K562 (cell line): ENCODE data around the gene CBX2. TPM values are rescaled to one million over a fixed set of nuclear protein-coding genes. Genes with fewer than 3 reads are reported as not detected.

Source experiments
- ADNP ChIP-seq: fragments of 200-800 bp; sonication (Bioruptor generic); IDR thresholded peaks from 2 replicates; pipeline ENCODE4 v1.6.1; 2016; ENCODE audit warnings: missing genetic modification characterization, missing compliant biosample characterization
- BCOR ChIP-seq: fragments of 450-650 bp; IDR thresholded peaks from 2 replicates; pipeline ENCODE4 v1.6.1; 2016
- BRF1 ChIP-seq: IDR thresholded peaks from 3 replicates; pipeline ENCODE4 v1.6.1; 2011; ENCODE audit warnings: borderline replicate concordance, mild to moderate bottlenecking; ENCODE audit not compliant: insufficient read length; ENCODE audit errors: extremely low read depth
- FOXK1 ChIP-seq: sonication (generic); formaldehyde crosslinking; IDR thresholded peaks from 2 replicates; pipeline ENCODE4 v1.8.0; 2022; ENCODE audit warnings: missing genetic modification reagents, mild to moderate bottlenecking, borderline replicate concordance
- FOXP1 ChIP-seq: sonication (generic); formaldehyde crosslinking; IDR thresholded peaks from 2 replicates; pipeline ENCODE4 v1.8.0; 2022; ENCODE audit warnings: mild to moderate bottlenecking, missing genetic modification reagents
- MAZ ChIP-seq, 2 experiments: fragments of 450-650 bp in 1 of 2; sonication (generic) in 1 of 2; formaldehyde crosslinking; IDR thresholded peaks in 1 of 2; conservative IDR thresholded peaks in 1 of 2; 2 replicates each; pipeline versions ENCODE4 v1.4.0 to v1.5.0; 2020; ENCODE audit warnings: mild to moderate bottlenecking in 1 of 2, missing genetic modification reagents in 1 of 2
- NCOA6 ChIP-seq: fragments of 450-650 bp; IDR thresholded peaks from 2 replicates; pipeline ENCODE4 v1.6.1; 2017; ENCODE audit warnings: mild to moderate bottlenecking
- NR2C1 ChIP-seq, 2 experiments: fragments of 450-650 bp; IDR thresholded peaks; 2 replicates each; pipeline ENCODE4 v1.6.1; 2017; ENCODE audit warnings: mild to moderate bottlenecking in 2 of 2, antibody characterized with exemption in 1 of 2, inconsistent platforms in 1 of 2, missing compliant biosample characterization in 1 of 2, missing genetic modification characterization in 1 of 2
- RFX7 ChIP-seq: fragments of 250-450 bp; sonication (Bioruptor Pico); IDR thresholded peaks from 2 replicates; pipeline ENCODE4 v1.5.1; 2021; ENCODE audit warnings: mild to moderate bottlenecking
- SMARCA5 ChIP-seq: fragments of 450-650 bp; IDR thresholded peaks from 2 replicates; pipeline ENCODE4 v1.6.1; 2016
- SOX6 ChIP-seq: fragments of 450-650 bp; IDR thresholded peaks from 2 replicates; pipeline ENCODE4 v1.6.1; 2014; ENCODE audit warnings: mild to moderate bottlenecking
- ZNF140 ChIP-seq: fragments of 250-450 bp; sonication (Bioruptor Pico); IDR thresholded peaks from 2 replicates; pipeline ENCODE4 v1.8.0; 2021; ENCODE audit warnings: moderate library complexity, mild to moderate bottlenecking, inconsistent platforms
- ZNF232 ChIP-seq: sonication (generic); formaldehyde crosslinking; IDR thresholded peaks from 2 replicates; pipeline ENCODE4 v1.8.0; 2022; ENCODE audit warnings: mild to moderate bottlenecking, missing genetic modification reagents
- polyA plus RNA-seq, 8 experiments: library from polyadenylated mRNA; depleted of rRNA in 4 of 8; stranded (reverse) in 5 of 8; unstranded in 3 of 8; fragments of >200 nt; fragmentation: Nextera tagmentation in 2 of 8; fragmentation: Illumina TruSeq in 1 of 8; extraction: Ambion mirVana in 2 of 8; extraction: Trizol in 1 of 8; gene quantifications; 2 replicates each; pipeline versions ENCODE4 v1.2.1 to v1.2.3, GENCODE V29; 2011 to 2014; ENCODE audit warnings: inconsistent platforms in 1 of 8, missing spikeins in 1 of 8
- total RNA-seq, 7 experiments: library from RNA; depleted of rRNA in 6 of 7; stranded (reverse); fragments of >200 nt in 6 of 7; fragmentation: Illumina TruSeq in 2 of 7; extraction: Trizol in 2 of 7; gene quantifications; 2 replicates each; pipeline versions ENCODE4 v1.2.1 to v1.2.3, GENCODE V29; 2011 to 2021; ENCODE audit warnings: low replicate concordance in 1 of 7
- TF ChIP-seq, protein P1 (sequence below), 2 experiments: fragments of 450-650 bp in 1 of 2; IDR thresholded peaks; 2 replicates each; pipeline ENCODE4 v1.6.1; 2011 to 2017; ENCODE audit warnings: low read depth in 2 of 2, antibody characterized with exemption in 1 of 2, borderline replicate concordance in 1 of 2, low read length in 1 of 2, mild to moderate bottlenecking in 1 of 2, mixed read lengths in 1 of 2; ENCODE audit not compliant: control insufficient read depth in 1 of 2
- TF ChIP-seq, protein P2 (sequence below): fragments of 450-650 bp; formaldehyde crosslinking; conservative IDR thresholded peaks from 2 replicates; pipeline ENCODE4 v1.4.0; 2022; ENCODE audit warnings: mild to moderate bottlenecking, missing genetic modification characterization
- TF ChIP-seq, protein P3 (sequence below): fragments of 450-650 bp; formaldehyde crosslinking; IDR thresholded peaks from 2 replicates; pipeline ENCODE4 v1.4.0; 2020; ENCODE audit warnings: mild to moderate bottlenecking, moderate library complexity
- TF ChIP-seq, protein P4 (sequence below): fragments of 200-800 bp; sonication (Bioruptor generic); IDR thresholded peaks from 2 replicates; pipeline ENCODE4 v1.6.1; 2017; ENCODE audit warnings: missing genetic modification characterization, missing compliant biosample characterization
- TF ChIP-seq, protein P5 (sequence below), 2 experiments: IDR thresholded peaks; 2 replicates each; pipeline ENCODE4 v1.6.1; 2011; ENCODE audit warnings: borderline replicate concordance in 1 of 2, control low read depth in 1 of 2, low read depth in 1 of 2, low read length in 1 of 2, mild to moderate bottlenecking in 1 of 2, mixed read lengths in 1 of 2, moderate library complexity in 1 of 2; ENCODE audit not compliant: insufficient read depth in 1 of 2, insufficient read length in 1 of 2, poor library complexity in 1 of 2, severe bottlenecking in 1 of 2; ENCODE audit errors: extremely low read depth in 1 of 2

The CBX2 gene
- total and polyA plus RNA-seq, 9 of the 15 experiments (the other 6 are each of a cell fraction or from before 2014, with no cell fraction given) = 0.66 to 26.9 (median 13.9) TPM

DNA sequence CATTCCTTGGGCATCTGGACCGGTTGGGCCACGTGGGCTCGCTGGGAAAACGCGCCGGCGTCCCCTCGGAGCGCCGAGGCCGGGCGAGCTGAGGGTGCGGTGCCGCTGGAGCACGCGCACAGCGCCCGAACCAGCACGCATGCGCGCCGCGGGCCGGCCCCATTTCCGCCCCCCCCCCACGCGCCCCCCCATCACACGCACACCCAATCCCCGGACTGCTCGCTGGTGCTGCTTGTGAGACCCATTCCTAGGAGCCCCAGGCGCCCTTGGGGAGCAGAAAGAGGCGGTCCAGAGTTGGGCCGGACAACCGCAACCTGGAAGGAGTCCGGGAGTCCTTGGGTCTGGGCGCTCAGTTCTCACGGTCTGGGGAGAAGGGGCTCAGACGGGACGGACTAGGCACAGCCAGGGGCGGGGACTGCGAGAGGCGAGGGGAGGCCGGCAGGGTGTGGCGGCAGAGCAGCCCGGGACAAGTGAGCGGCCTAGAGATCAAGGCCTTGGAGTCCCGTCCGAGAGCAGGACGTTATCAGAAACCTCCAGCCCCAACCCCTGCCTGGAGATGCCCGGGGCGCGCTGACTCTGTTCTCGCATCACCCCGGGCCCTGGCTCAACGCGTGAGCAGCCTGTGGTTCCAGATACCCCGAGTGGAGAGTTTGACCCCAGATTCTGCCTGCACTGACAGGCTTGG lies 24.9 kb downstream of the CBX2 start (continued):
- TF ChIP-seq, protein P1, sequence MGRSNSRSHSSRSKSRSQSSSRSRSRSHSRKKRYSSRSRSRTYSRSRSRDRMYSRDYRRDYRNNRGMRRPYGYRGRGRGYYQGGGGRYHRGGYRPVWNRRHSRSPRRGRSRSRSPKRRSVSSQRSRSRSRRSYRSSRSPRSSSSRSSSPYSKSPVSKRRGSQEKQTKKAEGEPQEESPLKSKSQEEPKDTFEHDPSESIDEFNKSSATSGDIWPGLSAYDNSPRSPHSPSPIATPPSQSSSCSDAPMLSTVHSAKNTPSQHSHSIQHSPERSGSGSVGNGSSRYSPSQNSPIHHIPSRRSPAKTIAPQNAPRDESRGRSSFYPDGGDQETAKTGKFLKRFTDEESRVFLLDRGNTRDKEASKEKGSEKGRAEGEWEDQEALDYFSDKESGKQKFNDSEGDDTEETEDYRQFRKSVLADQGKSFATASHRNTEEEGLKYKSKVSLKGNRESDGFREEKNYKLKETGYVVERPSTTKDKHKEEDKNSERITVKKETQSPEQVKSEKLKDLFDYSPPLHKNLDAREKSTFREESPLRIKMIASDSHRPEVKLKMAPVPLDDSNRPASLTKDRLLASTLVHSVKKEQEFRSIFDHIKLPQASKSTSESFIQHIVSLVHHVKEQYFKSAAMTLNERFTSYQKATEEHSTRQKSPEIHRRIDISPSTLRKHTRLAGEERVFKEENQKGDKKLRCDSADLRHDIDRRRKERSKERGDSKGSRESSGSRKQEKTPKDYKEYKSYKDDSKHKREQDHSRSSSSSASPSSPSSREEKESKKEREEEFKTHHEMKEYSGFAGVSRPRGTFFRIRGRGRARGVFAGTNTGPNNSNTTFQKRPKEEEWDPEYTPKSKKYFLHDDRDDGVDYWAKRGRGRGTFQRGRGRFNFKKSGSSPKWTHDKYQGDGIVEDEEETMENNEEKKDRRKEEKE (IDR thresholded peaks at IDR 0.05; ENCODE audit: borderline replicate concordance in 1 of 2, control insufficient read depth in 1 of 2, low read depth in 2 of 2, low read length in 1 of 2) = no peak
- TF ChIP-seq, protein P2, sequence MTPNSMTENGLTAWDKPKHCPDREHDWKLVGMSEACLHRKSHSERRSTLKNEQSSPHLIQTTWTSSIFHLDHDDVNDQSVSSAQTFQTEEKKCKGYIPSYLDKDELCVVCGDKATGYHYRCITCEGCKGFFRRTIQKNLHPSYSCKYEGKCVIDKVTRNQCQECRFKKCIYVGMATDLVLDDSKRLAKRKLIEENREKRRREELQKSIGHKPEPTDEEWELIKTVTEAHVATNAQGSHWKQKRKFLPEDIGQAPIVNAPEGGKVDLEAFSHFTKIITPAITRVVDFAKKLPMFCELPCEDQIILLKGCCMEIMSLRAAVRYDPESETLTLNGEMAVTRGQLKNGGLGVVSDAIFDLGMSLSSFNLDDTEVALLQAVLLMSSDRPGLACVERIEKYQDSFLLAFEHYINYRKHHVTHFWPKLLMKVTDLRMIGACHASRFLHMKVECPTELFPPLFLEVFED = no peak; the same call in 1 of the 2 replicates
- TF ChIP-seq, protein P3, sequence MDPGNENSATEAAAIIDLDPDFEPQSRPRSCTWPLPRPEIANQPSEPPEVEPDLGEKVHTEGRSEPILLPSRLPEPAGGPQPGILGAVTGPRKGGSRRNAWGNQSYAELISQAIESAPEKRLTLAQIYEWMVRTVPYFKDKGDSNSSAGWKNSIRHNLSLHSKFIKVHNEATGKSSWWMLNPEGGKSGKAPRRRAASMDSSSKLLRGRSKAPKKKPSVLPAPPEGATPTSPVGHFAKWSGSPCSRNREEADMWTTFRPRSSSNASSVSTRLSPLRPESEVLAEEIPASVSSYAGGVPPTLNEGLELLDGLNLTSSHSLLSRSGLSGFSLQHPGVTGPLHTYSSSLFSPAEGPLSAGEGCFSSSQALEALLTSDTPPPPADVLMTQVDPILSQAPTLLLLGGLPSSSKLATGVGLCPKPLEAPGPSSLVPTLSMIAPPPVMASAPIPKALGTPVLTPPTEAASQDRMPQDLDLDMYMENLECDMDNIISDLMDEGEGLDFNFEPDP (CRISPR knock-in tag) = 0 out of 2 replicates have a peak, but pooled peaks have one; percentile 56
- TF ChIP-seq SMARCA5 = no peak
- no peak for TF ChIP-seq NCOA6
- peak; percentile 38; the same call in 1 of the 2 replicates for TF ChIP-seq BCOR
- peak; percentile 96 for TF ChIP-seq FOXP1
- TF ChIP-seq BRF1 = no peak
- TF ChIP-seq FOXK1 = no peak; the same call in 1 of the 2 replicates
- TF ChIP-seq, protein P4, sequence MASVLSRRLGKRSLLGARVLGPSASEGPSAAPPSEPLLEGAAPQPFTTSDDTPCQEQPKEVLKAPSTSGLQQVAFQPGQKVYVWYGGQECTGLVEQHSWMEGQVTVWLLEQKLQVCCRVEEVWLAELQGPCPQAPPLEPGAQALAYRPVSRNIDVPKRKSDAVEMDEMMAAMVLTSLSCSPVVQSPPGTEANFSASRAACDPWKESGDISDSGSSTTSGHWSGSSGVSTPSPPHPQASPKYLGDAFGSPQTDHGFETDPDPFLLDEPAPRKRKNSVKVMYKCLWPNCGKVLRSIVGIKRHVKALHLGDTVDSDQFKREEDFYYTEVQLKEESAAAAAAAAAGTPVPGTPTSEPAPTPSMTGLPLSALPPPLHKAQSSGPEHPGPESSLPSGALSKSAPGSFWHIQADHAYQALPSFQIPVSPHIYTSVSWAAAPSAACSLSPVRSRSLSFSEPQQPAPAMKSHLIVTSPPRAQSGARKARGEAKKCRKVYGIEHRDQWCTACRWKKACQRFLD (CRISPR knock-in tag) = no peak
- TF ChIP-seq NR2C1 (IDR thresholded peaks at IDR 0.05) = no peak
- TF ChIP-seq NR2C1 (tag; IDR thresholded peaks at IDR 0.05) = peak; percentile 26; the same call in 1 of the 2 replicates
- TF ChIP-seq ADNP (tag) = no peak
- TF ChIP-seq MAZ (CRISPR knock-in tag; conservative IDR thresholded peaks at IDR 0.05 in 1 of 2, IDR thresholded peaks at IDR 0.05 in 1 of 2) = peak; percentile 93 to 95
- TF ChIP-seq RFX7 (CRISPR knock-in tag) = no peak
- peak; percentile 11; the same call in 1 of the 2 replicates for TF ChIP-seq SOX6
- TF ChIP-seq, protein P5, sequence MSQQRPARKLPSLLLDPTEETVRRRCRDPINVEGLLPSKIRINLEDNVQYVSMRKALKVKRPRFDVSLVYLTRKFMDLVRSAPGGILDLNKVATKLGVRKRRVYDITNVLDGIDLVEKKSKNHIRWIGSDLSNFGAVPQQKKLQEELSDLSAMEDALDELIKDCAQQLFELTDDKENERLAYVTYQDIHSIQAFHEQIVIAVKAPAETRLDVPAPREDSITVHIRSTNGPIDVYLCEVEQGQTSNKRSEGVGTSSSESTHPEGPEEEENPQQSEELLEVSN (IDR thresholded peaks at IDR 0.05; ENCODE audit: borderline replicate concordance in 1 of 2, extremely low read depth in 1 of 2, insufficient read depth in 1 of 2, insufficient read length in 1 of 2, low read depth in 1 of 2, low read length in 1 of 2, poor library complexity in 1 of 2, severe bottlenecking in 1 of 2) = peak; percentile 100
- no peak for TF ChIP-seq ZNF140
- TF ChIP-seq ZNF232 (CRISPR knock-in tag) = 0 out of 2 replicates have a peak, but pooled peaks have one; percentile 42
